ENCODE data around the gene IFT80. TPM values are rescaled to one million over a fixed set of nuclear protein-coding genes. Genes with fewer than 3 reads are reported as not detected.
A peak's percentile ranks its signal among the peaks of the same experiment; 100 is the strongest.

IFT80 gene
- total and polyA plus RNA-seq, 10 of the 15 experiments (the other 5 are each of a cell fraction or from before 2014, with no cell fraction given): 6.5 to 21.5 (median 14.1) TPM

DNA sequence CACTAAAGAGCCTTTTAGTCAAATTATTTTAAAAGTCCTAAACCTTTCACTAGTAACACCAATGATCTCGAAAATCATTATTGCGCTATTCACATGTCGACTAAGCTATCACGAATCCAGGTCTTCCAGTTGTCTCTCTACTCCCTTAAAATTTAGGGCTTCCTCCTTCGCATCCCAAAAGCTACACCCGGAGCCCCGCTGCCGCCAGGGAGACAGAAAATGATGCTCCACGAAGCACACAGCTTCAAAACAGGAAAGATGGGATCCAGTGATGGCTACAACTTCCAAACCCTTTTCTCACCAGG is 253 bp downstream of the IFT80 start:
- ChIA-PET POLR2A (interaction anchor here (0.7 to 2.8 kb wide), 4 partner anchors 9 to 50 kb away, joined by 3 to 34 read pairs (median 8); partner anchors contain the start of gene TRIM59), RAD21 (ENCODE audit: unreplicated experiment) (no interaction called here), CTCF (no interaction called here), SMC1A (ENCODE audit: uncharacterized antibody, unreplicated experiment) (interaction anchor here (0.7 to 2.0 kb wide), 3 partner anchors 11 to 52 kb away, joined by 3 to 7 read pairs (median 6); no protein-coding TSS in a partner anchor)
- BruUV-seq (replicated peaks): no TSS peak
- 0 out of 2 replicates have a peak, but pooled peaks have one; percentile 19 for TF ChIP-seq POLR2AphosphoS2 (IDR thresholded peaks at IDR 0.05; ENCODE audit: low read depth, low read length)
- no peak; the same call in 1 of the 2 replicates for TF ChIP-seq YY1 (IDR thresholded peaks at IDR 0.05; ENCODE audit: low read depth, low read length)
- TF ChIP-seq IKZF1 (conservative IDR thresholded peaks at IDR 0.05): peak; percentile 24; the same call in 1 of the 2 replicates
- TF ChIP-seq, protein P1, sequence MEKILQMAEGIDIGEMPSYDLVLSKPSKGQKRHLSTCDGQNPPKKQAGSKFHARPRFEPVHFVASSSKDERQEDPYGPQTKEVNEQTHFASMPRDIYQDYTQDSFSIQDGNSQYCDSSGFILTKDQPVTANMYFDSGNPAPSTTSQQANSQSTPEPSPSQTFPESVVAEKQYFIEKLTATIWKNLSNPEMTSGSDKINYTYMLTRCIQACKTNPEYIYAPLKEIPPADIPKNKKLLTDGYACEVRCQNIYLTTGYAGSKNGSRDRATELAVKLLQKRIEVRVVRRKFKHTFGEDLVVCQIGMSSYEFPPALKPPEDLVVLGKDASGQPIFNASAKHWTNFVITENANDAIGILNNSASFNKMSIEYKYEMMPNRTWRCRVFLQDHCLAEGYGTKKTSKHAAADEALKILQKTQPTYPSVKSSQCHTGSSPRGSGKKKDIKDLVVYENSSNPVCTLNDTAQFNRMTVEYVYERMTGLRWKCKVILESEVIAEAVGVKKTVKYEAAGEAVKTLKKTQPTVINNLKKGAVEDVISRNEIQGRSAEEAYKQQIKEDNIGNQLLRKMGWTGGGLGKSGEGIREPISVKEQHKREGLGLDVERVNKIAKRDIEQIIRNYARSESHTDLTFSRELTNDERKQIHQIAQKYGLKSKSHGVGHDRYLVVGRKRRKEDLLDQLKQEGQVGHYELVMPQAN (conservative IDR thresholded peaks at IDR 0.05): peak; percentile 46; the same call in 1 of the 2 replicates
- TF ChIP-seq, protein P2, sequence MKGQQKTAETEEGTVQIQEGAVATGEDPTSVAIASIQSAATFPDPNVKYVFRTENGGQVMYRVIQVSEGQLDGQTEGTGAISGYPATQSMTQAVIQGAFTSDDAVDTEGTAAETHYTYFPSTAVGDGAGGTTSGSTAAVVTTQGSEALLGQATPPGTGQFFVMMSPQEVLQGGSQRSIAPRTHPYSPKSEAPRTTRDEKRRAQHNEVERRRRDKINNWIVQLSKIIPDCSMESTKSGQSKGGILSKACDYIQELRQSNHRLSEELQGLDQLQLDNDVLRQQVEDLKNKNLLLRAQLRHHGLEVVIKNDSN (IDR thresholded peaks at IDR 0.05; ENCODE audit: borderline replicate concordance, extremely low read length, insufficient read depth, low read depth, low read length): no peak
- DNase-seq (ENCODE audit: low read depth, low spot score) (no peak), FAIRE-seq (no peak), ATAC-seq (no peak)
- Histone ChIP-seq H3K27ac (ENCODE audit: control insufficient read depth, insufficient read depth) (peak overlapping the region; percentile 90), H3K4me3 (peak overlapping the region; percentile 99), H3K36me3 (ENCODE audit: control insufficient read depth in 2 of 2, insufficient read depth in 2 of 2, low read length in 1 of 2) (no peaks in the 10 kb centered on the region), H3K4me2 (ENCODE audit: control insufficient read depth, insufficient read depth) (peak overlapping the region; percentile 78), H4K20me1 (ENCODE audit: control insufficient read depth, insufficient read depth) (no peaks in the 10 kb centered on the region), H3K4me1 (ENCODE audit: control insufficient read depth, insufficient read depth, low read length) (no peaks in the 10 kb centered on the region), H2AFZ (ENCODE audit: control insufficient read depth, low read depth, low read length) (peak overlapping the region; percentile 94), H3K9me3 (replicated peaks; ENCODE audit: control insufficient read depth, insufficient read depth, low read length) (no peaks in the 10 kb centered on the region), H3K9ac (ENCODE audit: control insufficient read depth, insufficient read depth, low read length) (peak overlapping the region; percentile 98), H3K27me3 (replicated peaks in 1 of 2; ENCODE audit: control insufficient read depth in 2 of 2, insufficient read depth in 2 of 2, low read length in 1 of 2) (no peaks in the 10 kb centered on the region), H3K79me2 (ENCODE audit: control insufficient read depth, insufficient read depth, low read length) (peaks cover 64% of the 10 kb centered on the region)
- intact Hi-C loops (cut with micrococcal nuclease; ENCODE audit: unreplicated experiment) (no loop called here), in situ Hi-C loops (cut with MboI) (no loop called here)
- under 1% methylated on average over 9 of the region's 9 CpGs for WGBS (ENCODE audit: insufficient coverage, insufficient replicate concordance, low lambda C conversion rate, missing lambda C conversion rate)

Data from GM12878 (cell line).